SHP77 (cell line): ENCODE data around the gene MED22.
A peak's percentile ranks its signal among the peaks of the same experiment; 100 is the strongest.
"Not testable (repeated sequence)": the region's sequence is repeated elsewhere in the genome, so short reads cannot be mapped to it uniquely, and the experiment has no call there.

ENCODE experiments used
- DNase-seq, 2 experiments: peaks; one replicate each; lab custom pipeline; 2025; lab: John Stamatoyannopoulos, UW

MED22 gene

DNA sequence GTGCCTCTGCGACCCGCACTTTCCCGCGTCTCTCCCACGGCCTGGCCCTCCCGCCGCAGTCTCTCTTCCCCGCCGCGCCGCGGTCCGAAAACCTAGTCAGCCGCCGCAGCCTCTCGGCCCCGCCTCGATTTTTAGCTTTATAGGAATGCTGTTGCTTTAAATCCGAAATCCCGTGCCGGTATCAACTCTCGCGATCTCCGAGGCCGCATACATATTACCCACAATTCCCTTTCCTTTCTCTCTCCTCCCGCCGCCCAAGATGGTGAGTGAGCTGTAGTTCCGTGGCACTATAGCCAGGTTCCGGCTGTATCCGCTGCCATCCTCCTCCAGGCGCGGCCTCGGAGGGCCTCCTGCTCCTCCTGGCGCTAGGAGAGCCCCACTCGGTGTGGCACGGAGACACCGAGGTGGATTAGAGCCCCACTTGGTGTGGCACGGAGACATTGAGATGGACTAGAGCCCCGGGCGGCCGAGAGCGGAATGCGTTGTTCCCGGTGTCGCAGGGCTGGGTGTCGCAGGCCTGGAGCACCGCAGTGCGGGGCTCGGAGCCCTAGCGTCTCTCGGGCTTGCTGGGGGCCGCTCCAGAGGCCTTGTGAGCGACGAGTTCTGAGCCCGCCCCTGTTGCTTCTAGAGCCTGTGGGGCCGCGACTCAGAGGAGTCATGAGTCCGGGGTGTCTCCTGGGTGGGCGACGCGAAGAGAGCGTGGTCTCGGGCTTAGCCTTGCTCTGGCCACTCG, at the start of gene MED22, which contains the start of gene RPL7A:
MED22 (minus strand) TSS at position 147 of the 733 bp plus-strand sequence. CDS start 1,469 bp downstream, outside the sequence.
RPL7A (plus strand) TSS at position 234 of the 733 bp plus-strand sequence; CDS start at position 260, 26 bp downstream.
- DNase-seq, result peak; percentile 88 to 94

DNA sequence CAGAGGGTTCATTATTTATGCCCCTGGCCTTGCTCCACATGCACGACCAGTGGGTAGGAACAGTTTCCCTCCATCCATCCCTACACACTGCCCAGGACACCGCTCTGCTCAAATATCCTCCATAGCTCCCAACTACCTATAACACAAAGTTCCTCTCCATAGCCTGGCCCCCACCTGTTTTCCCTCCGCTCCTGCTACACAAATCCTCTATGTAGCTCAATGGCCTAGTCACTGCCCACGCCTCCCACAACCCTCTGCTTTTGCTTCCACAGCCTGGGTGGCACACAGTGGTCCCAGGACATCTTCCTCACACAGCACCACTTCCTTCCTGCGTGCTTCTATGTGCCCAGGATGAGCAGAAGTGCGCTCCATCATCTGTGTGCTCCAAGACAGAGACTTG, 49.4 kb upstream of the MED22 start:
- no peak for DNase-seq

DNA sequence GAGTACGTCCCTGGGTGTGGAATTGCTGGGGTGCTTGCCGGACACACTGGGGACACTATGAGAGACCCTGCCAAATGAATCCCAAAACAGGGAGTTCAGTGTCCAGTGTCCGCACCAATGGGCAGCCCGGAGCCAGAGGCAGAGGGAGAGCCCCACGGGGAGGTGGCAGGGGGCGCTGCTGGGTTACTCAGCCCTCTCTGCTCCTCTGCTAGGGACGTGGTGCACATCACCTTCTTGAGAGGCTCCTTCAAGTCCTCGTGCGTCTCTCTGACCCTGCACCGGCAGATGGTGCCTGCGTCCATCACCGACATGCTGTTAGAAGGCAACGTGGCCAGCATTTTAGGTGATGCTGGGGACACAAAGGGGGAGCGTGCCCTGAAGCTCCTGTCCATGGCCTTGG, 49.0 kb upstream of the MED22 start:
- DNase-seq, result no peak

DNA sequence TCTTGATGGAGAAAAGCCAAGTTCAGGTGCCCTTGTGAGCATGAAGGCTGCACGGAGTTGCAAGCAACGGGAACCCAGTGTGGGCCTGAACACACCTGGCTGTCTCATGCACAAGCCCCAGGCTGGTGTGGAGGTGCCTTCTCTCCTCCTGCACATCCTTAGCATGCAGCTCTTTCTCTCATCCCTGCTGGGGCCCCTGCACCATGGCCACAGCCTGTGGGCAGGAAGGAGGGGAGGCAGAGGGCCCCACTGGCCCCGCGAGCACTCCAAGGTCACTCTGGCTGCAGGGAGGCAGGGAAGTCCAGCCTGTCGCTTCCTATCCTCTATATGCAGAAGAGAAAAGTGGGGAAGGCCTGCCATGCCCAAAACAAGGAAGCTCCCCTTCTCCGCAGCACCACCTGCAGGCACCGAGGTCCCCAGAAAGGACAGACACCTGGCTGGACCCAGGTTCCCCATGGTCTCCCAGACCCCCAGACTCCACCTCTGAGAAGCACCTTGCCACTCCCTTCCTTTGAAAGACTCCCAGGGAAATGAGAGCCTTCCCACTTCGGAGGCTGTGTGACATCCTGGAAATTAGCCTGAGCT, 46.8 kb upstream of the MED22 start:
- DNase-seq, result no peak

DNA sequence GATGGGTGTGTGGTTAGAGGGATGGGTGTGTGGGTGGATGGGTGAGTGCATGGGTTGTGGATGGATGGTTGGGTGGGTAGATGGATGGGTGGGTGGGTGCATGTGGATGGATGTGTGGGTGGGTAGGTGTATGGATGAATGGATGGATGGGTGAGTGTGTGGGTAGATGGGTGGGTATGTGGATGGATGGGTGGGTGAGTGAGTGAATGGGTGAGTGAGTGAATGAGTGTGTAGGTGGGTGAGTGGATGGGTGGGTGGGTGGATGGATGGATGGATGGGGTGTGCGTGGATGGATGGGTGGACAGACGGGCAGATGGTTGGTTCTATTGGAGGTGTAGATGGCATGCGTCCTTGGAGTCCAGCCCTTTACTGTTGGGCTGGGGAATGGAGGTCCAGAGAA, 45.5 kb upstream of the MED22 start:
- DNase-seq, result no peak

DNA sequence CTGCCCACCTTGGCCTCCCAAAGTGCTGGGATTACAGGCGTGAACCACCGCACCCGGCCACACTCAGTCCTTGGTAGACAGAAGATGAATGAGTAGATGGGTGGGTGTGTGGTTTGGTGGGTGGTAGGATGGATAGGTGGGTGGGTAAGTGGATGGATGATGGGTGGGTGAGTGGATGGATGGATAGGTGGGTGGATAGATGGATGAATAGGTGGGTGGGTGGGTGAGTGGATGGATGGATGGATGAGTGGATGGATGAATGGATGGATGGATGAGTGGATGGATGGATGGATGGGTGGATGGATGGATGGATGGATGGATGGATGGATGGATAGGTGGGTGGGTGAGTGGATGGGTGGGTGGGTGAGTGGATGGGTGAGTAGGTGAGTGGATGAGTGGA, 44.4 kb upstream of the MED22 start:
- not testable (repeated sequence) for DNase-seq

DNA sequence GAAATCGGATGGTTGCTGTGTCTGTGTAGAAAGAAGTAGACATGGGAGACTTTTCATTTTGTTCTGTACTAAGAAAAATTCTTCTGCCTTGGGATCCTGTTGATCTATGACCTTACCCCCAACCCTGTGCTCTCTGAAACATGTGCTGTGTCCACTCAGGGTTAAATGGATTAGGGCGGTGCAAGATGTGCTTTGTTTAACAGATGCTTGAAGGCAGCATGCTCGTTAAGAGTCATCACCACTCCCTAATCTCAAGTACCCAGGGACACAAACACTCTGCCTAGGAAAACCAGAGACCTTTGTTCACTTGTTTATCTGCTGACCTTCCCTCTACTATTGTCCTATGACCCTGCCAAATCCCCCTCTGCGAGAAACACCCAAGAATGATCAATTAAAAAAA, 43.5 kb upstream of the MED22 start:
- not testable (repeated sequence) for DNase-seq

DNA sequence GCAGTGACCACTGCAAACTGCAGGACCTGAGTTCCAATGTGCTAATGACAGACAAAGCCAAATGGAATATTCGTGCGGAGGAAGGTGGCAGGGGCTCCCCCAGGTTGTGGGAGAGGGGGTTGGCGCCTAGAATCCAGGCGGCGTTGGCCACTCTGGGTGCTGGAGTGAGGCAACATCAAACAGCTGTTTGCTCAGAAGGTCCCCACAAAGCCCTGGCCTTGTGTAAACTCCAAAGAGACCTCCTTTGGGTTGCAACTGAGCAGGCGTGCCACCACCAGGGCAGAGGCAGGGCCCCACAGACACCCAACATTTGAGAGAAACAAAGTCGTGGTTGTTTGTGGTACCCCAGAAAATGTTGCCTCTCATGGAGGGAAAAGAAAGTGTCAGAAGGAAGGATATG, 42.8 kb upstream of the MED22 start:
- no peak for DNase-seq

DNA sequence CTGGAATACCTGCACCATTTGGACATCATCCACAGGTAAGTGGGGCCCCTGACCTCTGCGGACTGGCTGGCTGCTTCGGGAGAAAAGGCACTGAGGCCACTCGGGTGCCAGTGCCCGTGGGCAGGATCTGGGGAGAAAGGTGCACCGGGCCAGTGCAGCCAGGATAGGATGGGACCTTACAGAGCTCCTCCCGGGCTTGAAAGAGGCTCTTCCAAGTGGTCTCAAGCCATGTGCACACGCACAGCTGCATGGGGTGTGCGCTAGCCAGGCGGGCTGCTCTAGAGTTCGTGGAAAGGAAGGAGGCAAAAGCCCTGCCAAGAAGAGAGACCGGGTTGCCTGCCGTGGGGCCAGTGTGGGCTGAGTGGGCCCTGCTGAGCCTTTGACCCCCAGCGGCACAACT, 41.6 kb upstream of the MED22 start:
- no peak for DNase-seq

DNA sequence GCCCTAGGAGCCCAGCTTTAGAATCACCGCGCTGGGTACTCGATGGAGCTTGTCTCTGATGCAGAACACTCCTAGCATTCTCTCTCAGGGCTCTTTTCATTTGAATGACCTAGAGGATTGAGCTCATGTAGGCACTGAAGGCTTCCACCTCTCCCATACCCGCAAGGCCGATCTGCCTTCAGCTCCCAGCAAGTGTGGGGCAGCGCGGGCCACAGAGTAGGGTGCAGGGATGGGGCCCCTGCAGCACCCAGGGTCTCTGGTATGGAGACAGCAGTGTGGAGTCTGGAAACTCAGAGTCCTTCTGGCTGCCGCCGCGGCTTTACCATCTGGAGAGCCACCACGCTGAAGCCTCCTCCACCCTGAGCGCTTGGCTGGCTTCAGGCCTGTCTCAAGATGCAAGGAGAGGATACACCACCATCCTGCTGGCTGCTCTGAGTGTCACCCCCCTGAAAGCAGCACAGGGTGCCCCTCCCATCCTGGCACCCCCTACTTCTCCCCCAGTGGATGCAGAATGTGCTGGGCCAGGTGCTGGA, 41.2 kb upstream of the MED22 start:
- no peak for DNase-seq

DNA sequence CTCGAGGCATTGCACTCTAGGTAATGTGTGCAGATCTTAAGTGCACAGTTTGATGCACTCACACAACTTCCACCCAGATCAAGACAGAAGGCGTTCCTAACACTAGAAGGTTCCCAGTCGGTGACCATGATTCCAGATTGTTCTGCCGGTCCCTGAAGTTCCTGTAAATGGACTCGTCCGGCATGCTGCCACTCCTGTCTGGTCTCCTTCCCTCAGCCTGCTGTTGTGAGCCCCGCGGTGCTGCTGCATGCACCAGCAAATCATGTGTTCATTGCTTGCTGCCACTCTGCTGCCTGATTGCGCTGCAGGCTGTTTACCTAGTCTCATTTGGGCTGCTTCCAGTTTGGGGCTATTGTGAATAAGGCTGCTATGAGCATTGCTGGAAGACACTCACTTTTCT, 39.7 kb upstream of the MED22 start:
- DNase-seq, result no peak

DNA sequence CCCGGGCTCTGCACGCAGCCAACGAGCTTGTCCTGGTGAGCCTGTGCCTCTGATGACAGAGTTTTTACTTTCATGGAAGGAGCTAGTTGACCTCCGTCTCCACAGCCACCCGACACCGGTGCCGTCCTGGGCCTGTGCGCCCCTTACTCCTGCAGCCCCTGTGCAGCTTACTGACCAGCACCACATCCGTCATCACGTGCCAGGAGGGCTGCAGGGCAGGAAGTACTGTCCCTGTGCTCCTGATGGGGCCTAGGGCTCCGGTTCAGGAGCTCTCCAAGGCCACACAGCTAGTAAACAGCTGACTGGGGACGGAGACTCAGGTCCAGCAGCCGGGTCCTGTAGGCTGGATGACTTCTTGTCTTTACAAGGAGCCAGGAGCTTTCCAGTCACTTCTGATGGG, 38.4 kb upstream of the MED22 start:
- no peak for DNase-seq

DNA sequence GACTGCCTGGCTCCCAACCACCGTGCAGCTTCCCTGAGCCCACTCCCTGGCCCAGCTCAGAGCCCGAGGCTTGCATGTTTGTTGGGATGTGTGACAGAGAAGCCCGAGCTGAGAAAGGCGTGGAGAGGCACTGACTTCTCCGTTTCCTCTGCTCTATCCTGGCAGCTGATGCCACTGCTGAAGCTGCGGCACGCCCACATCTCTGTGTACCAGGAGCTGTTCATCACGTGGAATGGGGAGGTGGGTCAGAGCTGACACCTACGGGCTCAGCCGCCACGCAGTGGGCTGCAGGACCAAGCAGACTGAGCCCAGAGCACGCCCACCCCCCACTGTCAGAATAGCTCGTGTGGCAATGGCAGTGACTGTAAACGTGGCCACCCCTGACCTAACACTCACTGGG, 37.5 kb upstream of the MED22 start:
- no peak for DNase-seq

DNA sequence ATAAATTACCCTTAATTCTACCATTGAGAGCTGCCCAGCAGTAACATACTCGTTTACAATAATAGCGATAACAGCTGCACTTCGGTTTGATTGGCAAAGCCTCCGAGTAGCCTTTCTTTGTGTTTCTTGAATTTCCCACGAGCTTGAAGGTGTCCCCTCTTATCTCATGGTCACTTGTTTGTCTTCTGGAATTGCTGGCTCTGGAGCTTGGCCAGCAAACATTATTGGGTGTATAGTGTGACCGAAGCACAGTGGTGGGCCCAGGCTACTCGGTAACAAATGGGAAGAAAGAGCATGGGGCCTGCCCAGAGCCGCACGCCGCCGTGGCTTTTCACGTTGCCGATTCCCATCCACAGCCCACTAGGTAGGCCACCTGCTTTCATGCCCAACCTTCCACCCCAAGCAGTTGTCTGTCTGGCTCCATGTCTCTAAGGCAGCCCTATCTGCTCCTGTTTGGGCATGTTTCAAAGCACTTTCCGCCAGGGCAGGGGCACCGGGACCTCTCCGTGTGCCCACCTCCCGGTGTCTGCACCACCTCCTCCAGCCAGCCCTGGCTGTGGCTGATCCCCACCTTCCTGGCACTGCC, 36.9 kb upstream of the MED22 start:
- no peak for DNase-seq

DNA sequence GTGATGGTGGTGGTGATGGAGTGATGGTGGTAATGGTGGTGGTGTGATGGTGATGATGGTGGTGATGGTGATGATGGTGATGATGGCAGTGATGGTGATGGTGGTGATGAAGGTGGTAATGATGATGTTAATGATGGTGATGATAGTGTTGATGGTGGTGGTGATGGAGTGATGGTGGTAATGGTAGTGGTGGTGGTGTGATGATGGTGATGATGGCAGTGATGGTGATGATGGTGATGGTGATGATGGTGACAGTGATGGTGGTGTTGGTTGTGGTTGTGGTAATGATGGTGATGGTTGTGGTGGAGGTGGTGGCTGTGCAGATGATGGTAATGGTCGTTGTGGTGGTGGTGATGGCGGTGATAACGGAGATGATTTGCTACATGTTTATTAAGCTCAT, 35.5 kb upstream of the MED22 start:
- no peak for DNase-seq

DNA sequence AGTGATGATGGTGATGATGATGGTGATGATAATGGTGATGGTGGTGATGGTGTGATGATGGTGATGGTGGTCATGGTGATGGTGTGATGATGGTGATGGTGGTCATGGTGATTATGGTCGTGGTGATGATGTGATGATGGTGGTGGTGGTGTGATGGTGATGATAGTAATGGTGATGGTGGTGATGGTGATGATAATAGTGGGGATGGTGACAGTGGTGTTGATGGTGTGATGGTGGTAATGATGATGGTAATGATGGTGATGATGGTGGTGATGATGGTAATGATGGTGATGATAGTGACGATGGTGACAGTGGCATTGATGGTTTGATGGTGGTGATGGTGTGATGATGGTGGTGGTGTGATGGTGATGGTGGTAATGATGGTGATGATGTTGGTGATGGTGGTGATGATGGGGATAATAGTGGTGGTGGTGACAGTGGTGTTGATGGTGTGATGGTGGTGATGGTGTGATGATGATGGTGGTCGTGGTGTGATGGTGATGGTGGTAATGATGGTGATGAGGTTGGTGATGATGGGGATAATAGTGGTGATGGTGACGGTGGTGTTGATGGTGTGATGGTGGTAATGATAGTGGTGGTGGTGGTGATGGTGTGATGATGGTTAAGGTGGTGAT, 34.7 kb upstream of the MED22 start:
- DNase-seq, result no peak

DNA sequence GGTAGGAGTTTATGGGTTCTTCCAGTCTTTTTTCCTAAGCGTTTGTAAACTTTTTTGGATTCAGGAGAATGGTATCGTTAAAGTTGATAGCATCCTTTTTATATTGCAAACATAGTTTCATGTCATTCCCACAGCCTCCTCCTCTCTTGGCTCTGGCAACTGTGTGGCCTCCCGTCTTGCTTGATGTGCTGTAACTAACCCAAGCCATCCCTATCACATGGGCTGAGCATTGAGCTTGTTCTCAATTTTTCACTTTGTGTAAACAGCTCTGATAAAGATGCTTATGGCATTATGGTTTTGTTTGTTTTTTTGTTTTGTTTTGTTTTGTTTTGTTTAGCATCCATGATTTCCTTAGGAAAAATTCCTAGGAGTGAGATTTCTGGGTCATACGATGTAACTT, 32.8 kb upstream of the MED22 start:
- DNase-seq, result no peak

DNA sequence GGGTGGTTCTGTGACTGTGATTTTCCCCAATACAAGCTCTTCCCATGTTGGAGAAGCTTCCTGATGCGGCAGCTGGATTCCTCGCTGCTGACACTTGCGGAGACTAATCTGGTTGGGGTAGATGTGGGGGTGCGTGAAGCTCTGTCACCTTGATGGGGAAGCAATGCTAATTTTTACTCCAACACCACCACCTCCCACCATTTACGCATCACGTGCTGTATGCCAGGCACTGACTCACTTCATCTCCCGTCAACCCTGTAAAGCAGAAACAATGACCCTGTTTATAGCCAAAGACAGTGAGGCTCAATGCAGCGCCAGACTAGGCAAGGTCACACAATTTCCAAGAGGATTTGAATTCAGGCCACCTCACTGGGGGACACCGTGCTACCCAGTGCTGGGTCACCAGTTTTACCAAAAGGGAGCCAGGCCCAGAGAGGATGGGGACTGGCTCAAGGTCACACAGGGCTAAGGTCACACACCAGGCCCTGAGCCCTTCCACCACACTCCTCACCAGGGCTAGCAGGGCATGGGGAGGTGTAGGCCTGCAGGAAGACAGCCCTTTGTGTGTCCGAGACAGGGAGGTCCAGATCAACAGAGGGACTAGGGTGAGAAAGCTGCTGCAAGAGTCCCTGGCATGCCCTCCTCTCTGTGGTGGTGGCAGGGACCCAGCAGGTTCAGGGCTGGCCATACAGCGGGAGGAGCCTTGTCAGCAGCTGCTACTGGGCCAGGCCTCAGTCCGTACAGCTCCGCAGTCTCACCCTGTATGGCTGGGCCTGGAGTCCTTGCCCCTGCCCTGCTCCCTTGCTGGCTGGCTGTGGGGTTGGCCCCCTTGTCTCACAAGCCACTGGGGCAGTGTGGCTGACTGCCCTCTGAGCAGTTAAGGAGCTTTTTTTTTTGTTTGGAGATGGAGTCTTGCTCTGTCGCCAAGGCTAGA, 31.5 kb upstream of the MED22 start:
- no peak for DNase-seq

DNA sequence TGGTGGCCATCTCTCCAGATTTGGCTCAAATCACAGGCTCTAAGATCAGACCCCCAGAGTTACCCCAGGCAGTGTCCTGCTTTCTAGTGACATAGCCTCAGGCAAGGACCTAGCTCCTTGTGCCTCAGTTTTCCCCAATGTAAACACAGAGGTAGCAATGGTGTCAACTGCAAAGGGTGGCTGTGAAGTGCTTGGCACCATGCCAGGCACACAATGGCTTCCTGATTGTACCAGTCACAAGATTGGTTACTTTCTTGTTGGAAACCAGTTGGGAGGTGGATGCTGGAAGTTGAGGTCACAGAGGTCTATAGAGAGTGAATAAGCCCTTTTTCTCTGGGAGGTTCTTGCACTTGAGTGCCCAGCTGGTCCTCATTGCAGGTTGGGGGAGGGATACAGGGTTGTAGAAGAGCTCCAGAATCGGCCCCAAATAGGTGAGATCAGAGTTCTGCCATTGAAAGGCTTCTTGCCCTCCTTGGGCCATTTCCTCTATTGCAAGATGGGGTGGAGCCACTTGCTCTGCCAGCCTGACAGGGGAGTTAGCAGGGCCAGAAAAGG, 30.6 kb upstream of the MED22 start:
- DNase-seq, result no peak

DNA sequence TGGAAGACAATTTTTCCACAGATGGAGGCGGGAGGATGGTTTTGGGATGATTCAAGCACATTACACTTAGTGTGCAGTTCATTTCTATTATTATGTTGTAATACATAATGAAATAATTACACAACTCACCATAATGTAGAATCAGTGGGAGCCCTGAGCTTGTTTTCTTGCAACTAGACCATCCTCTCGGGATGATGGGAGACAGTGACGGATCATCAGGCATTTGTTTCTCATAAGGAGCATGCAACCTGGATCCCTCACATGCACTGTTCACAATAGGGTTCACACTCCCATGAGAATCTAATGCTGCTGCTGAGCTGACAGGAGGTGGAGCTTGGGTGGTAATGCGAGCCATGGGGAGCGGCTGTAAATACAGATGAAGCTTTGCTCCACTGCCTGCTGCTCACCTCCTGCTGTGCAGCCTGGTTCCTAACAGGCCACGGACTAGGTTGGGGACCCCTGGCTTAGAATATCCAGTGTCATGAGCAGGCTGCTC, 29.8 kb upstream of the MED22 start:
- no peak for DNase-seq

DNA sequence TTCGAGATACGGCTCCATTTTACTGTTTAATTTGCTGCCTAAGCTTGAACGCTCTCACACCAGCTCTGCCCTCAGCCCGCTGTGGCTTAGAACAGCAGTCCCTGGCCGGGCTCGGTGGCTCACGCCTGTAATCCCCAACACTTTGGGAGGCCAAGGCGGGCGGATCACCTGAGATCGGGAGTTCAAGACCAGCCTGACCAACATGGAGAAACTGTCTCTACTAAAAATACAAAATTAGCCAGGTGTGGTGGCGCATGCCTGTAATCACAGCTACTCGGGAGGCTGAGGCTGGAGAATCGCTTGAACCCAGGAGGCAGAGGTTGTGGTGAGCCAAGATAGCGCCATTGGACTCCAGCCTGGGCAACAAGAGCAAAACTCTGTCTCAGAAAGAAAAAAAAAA, 29.3 kb upstream of the MED22 start:
- not testable (repeated sequence) for DNase-seq
